ENCODE measurements around the gene C17orf75.
A peak's percentile ranks its signal among the peaks of the same experiment; 100 is the strongest.

C17orf75 gene

DNA sequence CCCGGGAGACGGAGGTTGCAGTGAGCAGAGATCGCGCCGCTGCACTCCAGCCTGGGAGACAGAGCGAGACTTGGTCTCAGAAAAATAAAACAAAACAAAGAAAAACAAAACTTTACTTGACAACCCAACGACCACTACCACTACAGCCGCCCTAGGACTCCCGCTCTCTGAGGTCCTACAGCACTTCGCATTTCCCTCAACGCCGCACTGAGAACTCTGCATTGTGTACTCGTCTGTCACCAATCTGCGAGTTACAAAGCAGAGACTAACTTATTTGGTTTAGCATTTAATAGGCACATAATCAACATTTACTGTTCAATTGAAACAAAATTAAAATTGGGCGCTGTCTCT is 7.5 kb upstream of the C17orf75 start:
- TF ChIP-seq POLR2A (IDR thresholded peaks at IDR 0.05; ENCODE audit: low read depth, low read length) = no peak
- TF ChIP-seq SPI1 (IDR thresholded peaks at IDR 0.05; ENCODE audit: low read depth, low read length) = no peak
- no peak for TF ChIP-seq POU2F2 (IDR thresholded peaks at IDR 0.05; ENCODE audit: low read depth, low read length)
- TF ChIP-seq POLR2AphosphoS5 (IDR thresholded peaks at IDR 0.05; ENCODE audit: low read depth, low read length) = no peak
- TF ChIP-seq TAF1 (IDR thresholded peaks at IDR 0.05; ENCODE audit: low read depth, low read length) = no peak
- no peak for DNase-seq (ENCODE audit: insufficient read length, low spot score)
- no peak for FAIRE-seq

DNA sequence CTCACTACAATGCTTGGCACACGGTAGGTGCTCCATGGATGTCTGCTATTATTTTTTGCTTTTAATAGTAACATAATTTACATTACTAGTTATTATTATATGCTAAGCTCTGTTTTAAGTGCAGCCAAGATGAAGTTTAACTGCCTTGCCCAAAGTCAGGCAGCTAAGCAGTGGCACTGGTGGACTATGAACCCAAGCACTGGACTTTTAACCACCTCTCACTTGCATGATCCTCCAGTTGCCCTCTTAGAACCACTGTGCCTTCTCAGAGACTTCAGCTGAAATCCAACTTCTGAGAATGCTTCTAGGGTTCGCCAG is 6.5 kb upstream of the C17orf75 start:
- TF ChIP-seq POLR2AphosphoS5 (IDR thresholded peaks at IDR 0.05; ENCODE audit: low read depth, low read length) = no peak
- no peak for TF ChIP-seq SPI1 (IDR thresholded peaks at IDR 0.05; ENCODE audit: low read depth, low read length)
- TF ChIP-seq TAF1 (IDR thresholded peaks at IDR 0.05; ENCODE audit: low read depth, low read length) = no peak
- TF ChIP-seq PAX5 (IDR thresholded peaks at IDR 0.05; ENCODE audit: insufficient read depth, low read length, severe bottlenecking) = no peak
- no peak for TF ChIP-seq POU2F2 (IDR thresholded peaks at IDR 0.05; ENCODE audit: low read depth, low read length)
- no peak for TF ChIP-seq POLR2A (IDR thresholded peaks at IDR 0.05; ENCODE audit: low read depth, low read length)
- FAIRE-seq (no peak), DNase-seq (ENCODE audit: insufficient read length, low spot score) (no peak)

DNA sequence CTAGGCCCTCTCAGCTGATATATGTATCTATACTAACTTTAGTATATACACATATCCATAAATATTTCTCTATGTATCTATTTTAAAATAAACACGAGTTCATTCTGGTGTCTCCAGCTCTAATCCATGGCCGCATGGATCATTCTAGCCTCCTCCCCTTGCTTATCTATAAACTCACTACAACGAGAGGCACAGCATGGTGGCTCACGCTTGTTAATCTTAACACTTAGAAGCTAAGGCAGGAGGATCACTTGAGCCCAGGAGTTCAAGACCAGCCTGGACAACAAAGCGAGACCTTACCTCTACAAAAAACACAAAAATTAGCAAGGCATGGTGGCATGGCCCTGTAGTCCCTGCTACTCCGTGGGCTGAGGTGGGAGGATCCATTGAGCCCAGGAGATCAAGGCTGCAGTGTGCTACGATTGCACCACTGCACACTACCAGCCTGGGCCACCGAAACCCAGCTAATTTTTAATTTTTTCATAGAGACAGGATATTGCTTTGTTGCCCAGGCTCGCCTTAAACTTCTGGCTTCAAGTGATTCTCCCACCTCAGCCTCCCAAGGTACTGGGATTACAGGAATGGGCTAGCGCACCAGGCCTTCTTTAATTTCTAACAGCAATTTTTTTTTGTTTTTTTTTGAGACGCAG is 4.1 kb upstream of the C17orf75 start:
- no peak for TF ChIP-seq TAF1 (IDR thresholded peaks at IDR 0.05; ENCODE audit: low read depth, low read length)
- TF ChIP-seq PAX5 (IDR thresholded peaks at IDR 0.05; ENCODE audit: insufficient read depth, low read length, severe bottlenecking) = no peak
- no peak for TF ChIP-seq POLR2A (IDR thresholded peaks at IDR 0.05; ENCODE audit: low read depth, low read length)
- TF ChIP-seq POLR2AphosphoS5 (IDR thresholded peaks at IDR 0.05; ENCODE audit: low read depth, low read length) = no peak
- TF ChIP-seq SPI1 (IDR thresholded peaks at IDR 0.05; ENCODE audit: low read depth, low read length) = no peak
- no peak for TF ChIP-seq POU2F2 (IDR thresholded peaks at IDR 0.05; ENCODE audit: low read depth, low read length)
- FAIRE-seq (no peak), DNase-seq (ENCODE audit: insufficient read length, low spot score) (no peak)

DNA sequence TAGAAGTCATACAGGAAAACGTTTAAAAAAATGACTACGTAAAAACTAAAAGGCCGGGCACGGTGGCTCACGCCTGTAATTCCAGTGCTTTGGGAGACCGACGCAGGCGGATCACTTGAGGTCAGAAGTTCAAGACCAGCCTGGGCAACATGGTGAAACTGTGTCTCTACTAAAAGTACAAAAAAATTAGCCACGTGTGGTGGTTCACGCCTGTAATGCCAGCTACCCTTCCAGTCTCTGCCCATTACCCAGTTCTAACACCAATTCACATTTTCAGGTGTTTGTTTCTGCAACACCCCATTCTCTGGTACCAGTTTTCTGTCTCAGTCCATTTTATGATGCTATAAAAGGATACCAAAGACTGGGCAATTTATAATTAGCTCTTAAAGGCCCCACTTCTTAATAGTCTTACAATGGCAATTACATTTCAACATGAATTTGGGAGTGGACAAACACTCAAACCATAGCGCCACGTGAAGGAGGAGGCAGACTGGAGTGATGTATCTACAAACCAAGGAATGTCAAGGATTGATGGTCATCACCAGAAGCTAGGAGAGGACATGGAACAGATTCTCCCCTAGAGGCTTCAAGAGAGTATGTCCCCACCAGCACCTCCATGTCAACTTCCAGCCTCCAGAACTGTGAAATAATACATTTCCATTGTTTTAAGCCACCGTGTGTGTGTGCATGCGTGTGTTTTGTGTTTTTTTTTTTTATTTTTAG is 791 bp upstream of the C17orf75 start:
- DNase-seq (ENCODE audit: insufficient read length, low spot score) = no peak
- TF ChIP-seq POU2F2 (IDR thresholded peaks at IDR 0.05; ENCODE audit: low read depth, low read length) (no peak), TAF1 (IDR thresholded peaks at IDR 0.05; ENCODE audit: low read depth, low read length) (no peak), POLR2A (IDR thresholded peaks at IDR 0.05; ENCODE audit: low read depth, low read length) (no peak), PAX5 (IDR thresholded peaks at IDR 0.05; ENCODE audit: insufficient read depth, low read length, severe bottlenecking) (no peak), SPI1 (IDR thresholded peaks at IDR 0.05; ENCODE audit: low read depth, low read length) (no peak), POLR2AphosphoS5 (IDR thresholded peaks at IDR 0.05; ENCODE audit: low read depth, low read length) (no peak)
- FAIRE-seq = no peak

DNA sequence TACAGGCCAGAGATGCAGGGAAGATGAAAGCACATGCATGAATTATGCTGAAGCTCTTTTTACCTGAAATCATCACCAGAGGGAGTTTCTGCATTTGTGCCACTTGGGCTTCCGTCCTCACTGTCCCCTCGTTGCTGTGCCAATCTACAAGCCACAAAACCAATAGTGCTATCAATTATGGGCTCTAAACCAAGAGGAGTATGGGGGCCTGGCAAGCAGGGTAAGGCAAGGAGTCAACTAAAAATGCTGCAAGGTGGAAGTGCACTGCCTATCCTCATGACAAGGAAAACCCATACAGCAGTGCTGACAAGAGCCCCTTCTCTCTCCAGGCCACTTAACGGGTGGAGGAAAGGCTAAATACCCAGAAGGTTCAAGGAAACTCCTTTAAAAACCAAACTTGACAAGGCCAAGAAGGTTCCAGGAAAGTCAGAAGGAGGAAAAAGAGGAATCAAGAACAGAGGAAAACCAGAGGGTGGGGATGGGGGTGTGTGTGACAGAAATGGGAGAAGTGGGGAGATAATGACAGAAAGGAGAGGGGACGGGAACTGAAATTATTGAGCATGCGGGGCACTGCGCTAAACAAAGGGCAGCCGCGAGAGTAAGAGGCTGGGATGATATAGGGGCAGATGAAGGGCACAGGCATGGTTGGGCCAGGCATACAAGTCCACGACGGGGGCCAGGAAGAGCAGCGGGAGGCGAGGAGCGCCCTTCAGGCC is 674 bp downstream of the C17orf75 start:
- no peak for TF ChIP-seq SPI1 (IDR thresholded peaks at IDR 0.05; ENCODE audit: low read depth, low read length)
- TF ChIP-seq POU2F2 (IDR thresholded peaks at IDR 0.05; ENCODE audit: low read depth, low read length) = no peak
- no peak for TF ChIP-seq TAF1 (IDR thresholded peaks at IDR 0.05; ENCODE audit: low read depth, low read length)
- TF ChIP-seq POLR2AphosphoS5 (IDR thresholded peaks at IDR 0.05; ENCODE audit: low read depth, low read length) = no peak
- TF ChIP-seq POLR2A (IDR thresholded peaks at IDR 0.05; ENCODE audit: low read depth, low read length) = no peak
- TF ChIP-seq PAX5 (IDR thresholded peaks at IDR 0.05; ENCODE audit: insufficient read depth, low read length, severe bottlenecking) = no peak
- DNase-seq (ENCODE audit: insufficient read length, low spot score) = no peak
- FAIRE-seq = peak; percentile 75

DNA sequence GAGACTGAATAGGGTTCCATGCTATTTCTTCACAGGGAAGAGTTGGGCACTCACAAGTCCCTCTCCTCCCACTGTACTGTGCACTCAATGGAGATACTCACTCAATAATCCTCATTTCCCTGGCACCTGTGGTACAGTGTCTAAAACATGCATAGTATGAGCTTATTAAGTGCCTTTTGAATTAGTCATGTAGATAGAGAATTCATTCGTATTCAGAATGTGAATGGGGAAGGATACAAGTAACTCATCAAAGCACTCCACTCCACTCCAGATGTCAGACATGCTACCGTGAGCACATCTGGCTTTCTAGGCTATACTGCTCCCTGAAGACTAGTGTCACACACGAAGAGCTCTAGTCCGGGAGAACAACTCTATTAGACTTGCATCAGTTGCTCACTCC is 6.3 kb downstream of the C17orf75 start:
- TF ChIP-seq PAX5 (IDR thresholded peaks at IDR 0.05; ENCODE audit: insufficient read depth, low read length, severe bottlenecking) (no peak), POLR2AphosphoS5 (IDR thresholded peaks at IDR 0.05; ENCODE audit: low read depth, low read length) (no peak), POLR2A (IDR thresholded peaks at IDR 0.05; ENCODE audit: low read depth, low read length) (no peak), TAF1 (IDR thresholded peaks at IDR 0.05; ENCODE audit: low read depth, low read length) (no peak), SPI1 (IDR thresholded peaks at IDR 0.05; ENCODE audit: low read depth, low read length) (no peak), POU2F2 (IDR thresholded peaks at IDR 0.05; ENCODE audit: low read depth, low read length) (no peak)
- DNase-seq (ENCODE audit: insufficient read length, low spot score) (no peak), FAIRE-seq (no peak)

DNA sequence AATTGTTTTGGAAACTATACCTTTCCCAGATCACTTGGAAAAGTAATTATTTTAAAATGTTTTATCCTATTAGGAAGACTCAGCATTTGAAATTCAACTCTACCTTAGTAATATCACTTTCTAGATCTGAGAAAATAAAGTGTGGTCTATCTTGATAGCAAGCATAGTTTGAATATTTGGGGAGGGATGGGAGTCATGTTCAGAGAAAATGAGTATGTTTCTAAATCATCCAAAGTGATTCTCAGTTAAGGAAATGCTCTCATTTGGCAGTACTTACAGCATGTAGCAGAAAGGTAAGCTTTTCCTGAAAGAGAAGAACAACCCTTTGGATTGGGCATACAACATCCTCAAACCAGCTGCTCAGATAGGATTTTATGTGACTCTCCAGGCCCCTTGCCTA is 6.9 kb downstream of the C17orf75 start:
- TF ChIP-seq POU2F2 (IDR thresholded peaks at IDR 0.05; ENCODE audit: low read depth, low read length) = no peak
- FAIRE-seq = no peak
- no peak for DNase-seq (ENCODE audit: insufficient read length, low spot score)

DNA sequence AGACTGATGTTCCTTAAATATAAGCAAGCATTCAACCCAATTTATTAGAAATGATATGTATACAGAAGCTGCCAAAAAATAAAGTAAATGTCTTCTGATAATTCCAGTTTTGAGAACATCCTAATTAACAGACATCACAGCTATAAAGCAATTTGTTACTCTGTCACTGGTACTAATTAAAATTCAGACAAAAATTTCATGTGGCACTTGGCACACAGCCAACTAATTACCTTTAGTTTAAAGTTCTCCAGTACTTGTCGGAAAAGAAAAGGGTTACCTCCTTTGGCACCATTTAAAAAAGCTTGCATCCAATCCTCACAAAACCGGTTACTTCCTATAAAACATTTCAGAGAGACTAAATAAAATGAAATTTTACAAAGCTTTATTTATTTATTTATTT is 8.8 kb downstream of the C17orf75 start:
- TF ChIP-seq SPI1 (IDR thresholded peaks at IDR 0.05; ENCODE audit: low read depth, low read length) (no peak), TAF1 (IDR thresholded peaks at IDR 0.05; ENCODE audit: low read depth, low read length) (no peak), POU2F2 (IDR thresholded peaks at IDR 0.05; ENCODE audit: low read depth, low read length) (no peak), POLR2AphosphoS5 (IDR thresholded peaks at IDR 0.05; ENCODE audit: low read depth, low read length) (no peak), PAX5 (IDR thresholded peaks at IDR 0.05; ENCODE audit: insufficient read depth, low read length, severe bottlenecking) (no peak), POLR2A (IDR thresholded peaks at IDR 0.05; ENCODE audit: low read depth, low read length) (no peak)
- FAIRE-seq = no peak
- no peak for DNase-seq (ENCODE audit: insufficient read length, low spot score)

DNA sequence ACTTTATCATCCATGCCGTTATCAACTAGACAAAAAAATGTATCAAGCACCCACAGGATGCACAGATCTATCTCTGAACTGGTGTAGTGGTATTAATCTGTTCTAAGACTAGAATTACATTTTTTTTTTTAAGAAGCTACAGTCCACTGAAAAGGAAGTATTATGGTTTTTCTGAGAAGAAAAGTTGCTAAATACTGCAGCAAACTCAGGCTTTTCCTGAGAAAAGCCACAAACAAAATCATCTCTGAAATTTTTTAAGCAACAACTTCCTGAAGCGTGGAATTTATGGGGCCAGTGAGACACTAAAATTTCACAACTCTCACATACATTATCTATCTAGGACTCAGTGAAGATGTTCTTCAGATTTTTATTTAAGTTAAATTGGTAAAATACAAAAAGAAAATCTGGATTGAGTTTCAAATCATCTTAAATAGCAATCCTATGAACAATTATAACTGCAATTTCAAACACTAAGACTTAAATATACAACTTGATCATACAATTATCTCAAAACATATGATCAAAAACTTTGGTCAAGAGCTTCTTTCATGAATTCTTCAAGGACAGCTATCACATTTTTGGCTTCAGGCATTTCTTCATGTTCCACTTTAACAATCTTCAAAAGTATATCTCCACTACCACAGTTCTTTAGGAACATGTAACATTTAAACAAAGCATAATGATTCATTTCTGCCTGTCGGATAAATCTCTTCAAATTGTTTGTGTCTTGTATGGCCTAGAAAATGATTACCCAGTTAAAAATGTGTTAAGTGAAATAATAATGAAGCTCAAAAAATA is 10.5 kb downstream of the C17orf75 start:
- FAIRE-seq (no peak), DNase-seq (ENCODE audit: insufficient read length, low spot score) (no peak)
- TF ChIP-seq PAX5 (IDR thresholded peaks at IDR 0.05; ENCODE audit: insufficient read depth, low read length, severe bottlenecking) (no peak), POU2F2 (IDR thresholded peaks at IDR 0.05; ENCODE audit: low read depth, low read length) (no peak), SPI1 (IDR thresholded peaks at IDR 0.05; ENCODE audit: low read depth, low read length) (no peak), POLR2A (IDR thresholded peaks at IDR 0.05; ENCODE audit: low read depth, low read length) (no peak), TAF1 (IDR thresholded peaks at IDR 0.05; ENCODE audit: low read depth, low read length) (no peak), POLR2AphosphoS5 (IDR thresholded peaks at IDR 0.05; ENCODE audit: low read depth, low read length) (no peak)

Data from GM12891 (cell line).